NCI-H345 treated with DMSO at 0.1 percent for 48 hours (cell line): ENCODE results near the gene AGFG2.
"Not testable (repeated sequence)": the region's sequence is repeated elsewhere in the genome, so short reads cannot be mapped to it uniquely, and the experiment has no call there.

ENCODE experiments used
- DNase-seq: peaks from one replicate; lab custom pipeline; 2025; ENCODE audit not compliant: unreplicated experiment; lab: John Stamatoyannopoulos, UW

The AGFG2 gene, protein sequence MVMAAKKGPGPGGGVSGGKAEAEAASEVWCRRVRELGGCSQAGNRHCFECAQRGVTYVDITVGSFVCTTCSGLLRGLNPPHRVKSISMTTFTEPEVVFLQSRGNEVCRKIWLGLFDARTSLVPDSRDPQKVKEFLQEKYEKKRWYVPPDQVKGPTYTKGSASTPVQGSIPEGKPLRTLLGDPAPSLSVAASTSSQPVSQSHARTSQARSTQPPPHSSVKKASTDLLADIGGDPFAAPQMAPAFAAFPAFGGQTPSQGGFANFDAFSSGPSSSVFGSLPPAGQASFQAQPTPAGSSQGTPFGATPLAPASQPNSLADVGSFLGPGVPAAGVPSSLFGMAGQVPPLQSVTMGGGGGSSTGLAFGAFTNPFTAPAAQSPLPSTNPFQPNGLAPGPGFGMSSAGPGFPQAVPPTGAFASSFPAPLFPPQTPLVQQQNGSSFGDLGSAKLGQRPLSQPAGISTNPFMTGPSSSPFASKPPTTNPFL

DNA sequence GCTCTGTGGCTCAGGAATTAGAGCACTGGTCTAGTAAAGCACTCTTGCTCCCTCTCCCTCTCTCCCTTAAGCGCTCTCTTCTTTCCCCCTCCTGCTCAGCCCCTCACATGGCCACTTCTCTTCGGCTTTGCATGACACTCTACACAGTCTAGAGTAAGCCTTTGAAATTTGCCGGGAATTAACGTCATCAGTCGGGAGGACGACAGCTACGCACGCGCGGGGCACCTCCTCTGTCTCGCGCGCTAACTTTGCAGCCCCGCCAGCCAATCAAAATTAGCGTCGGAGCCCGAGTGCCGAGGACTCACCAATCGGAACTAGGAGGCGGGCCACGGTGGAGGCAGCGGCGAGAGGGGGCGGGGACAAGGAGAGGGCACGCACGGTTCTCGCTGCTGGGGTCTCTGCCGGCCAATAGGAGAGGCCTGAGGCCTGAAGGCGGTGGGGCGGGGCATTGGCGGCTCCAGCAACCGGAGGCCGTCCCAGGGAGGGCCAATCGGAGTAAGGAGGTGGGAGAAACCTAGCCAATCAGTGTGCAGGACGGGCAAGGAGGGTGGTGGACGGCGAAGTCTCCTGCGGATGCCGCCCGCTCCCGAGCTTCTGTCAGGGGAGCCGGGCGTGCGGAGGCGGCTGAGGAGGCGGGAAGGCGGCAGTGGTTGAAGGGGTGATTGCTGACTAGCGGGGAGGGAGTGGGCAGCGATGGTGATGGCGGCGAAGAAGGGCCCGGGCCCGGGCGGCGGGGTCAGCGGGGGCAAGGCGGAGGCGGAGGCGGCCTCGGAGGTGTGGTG is at the start of gene AGFG2:
Gene AGFG2 (plus strand): TSS at position 550 of the 782 bp plus-strand sequence. CDS start 144 bp downstream, at position 694.
- peak; percentile 99 for DNase-seq

- DNase-seq, result peak; percentile 90
Measured at GRCh38 chr7:100489824-100490223, 49.2 kb upstream of the AGFG2 start.

DNA sequence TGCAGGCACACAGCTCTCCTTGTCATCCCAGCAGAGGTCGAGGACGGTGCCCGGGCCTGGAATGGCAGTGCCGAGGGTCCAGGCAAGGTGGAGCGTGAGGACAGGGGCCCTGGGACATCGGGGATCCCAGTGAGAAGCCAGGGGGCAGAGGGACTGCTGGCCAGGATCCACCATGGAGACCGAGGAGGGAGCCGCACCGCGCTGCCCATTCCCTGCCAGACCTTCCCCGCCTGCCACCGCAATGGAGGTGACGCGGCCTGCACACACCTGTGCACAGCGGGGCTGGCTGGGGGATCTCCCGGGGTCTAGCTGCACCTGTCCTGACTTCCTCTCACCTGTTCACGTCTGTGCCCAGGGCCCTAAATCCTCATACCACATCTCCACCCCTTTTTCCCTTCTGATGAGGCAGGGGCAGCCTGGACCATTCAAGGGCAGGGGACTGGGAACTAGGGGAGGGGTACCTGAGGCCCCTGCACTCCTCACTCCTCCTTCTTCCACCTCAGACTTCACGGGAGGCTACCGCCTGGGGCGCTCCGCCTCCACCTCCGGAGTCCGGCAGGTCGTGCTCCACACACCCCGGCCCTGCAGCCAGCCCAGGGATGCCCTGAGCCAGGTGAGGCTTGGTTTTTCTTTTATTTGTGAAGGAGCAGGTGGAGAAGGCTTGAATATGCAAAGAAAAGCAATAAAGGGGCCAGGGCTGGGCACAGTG is 48.4 kb upstream of the AGFG2 start:
- DNase-seq, result no peak

DNA sequence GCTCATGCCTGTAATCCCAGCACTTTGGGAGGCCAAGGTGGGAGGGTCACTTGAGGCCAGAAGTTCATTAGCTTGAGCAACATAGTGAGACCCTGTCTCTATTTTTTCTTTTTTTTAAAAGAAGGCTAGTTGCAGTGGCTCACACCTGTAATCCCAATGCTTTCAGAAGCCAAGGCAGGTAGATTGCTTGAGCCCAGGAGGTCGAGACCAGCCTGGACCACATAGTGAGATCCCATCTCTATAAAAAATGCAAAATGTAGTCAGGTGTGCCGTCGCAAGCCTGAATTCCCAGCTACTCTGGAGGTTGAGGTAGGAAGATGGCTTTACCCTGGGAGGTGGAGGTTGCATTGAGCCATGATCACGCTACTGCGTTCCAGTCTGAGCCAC is 47.8 kb upstream of the AGFG2 start:
- no peak for DNase-seq

DNA sequence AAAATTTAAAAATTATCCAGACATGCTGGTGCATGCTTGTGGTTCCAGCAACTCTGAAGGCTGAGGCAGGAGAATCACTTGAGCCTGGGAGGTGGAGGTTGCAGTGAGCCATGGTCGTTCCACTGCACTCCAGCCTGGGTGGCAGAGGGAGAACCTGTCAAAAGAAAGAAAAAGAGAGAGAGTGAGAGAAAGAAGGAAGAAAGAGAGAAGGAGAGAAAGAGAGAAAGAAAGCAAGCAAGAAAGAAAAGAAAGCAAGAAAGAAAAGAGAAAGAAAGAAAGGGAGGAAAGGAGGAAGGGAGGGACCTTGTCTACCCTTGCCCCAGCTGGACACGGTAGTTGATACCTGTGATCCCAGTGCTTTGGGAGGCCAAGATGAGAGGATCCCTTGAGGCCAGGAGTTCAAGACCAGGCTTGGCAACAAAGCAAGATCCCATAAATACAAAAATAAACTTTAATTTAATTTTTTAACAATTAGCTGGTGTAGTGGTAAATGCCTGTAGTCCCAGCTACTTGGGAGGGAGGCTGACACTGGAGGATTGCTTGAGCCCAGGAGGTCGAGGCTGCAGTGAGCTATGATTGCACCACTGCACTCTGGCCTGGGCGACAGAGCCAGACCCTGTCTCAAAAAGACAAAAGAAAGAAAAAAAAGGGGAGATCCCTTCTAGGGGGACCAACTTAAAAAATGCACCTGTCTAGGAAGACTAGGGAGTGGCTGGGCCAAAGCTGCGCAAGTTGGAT is 46.1 kb upstream of the AGFG2 start:
- no peak for DNase-seq

- DNase-seq, result no peak
Measured at GRCh38 chr7:100493476-100494264, 45.3 kb upstream of the AGFG2 start.

GRCh38 chr7:100496509-100496908 is 42.5 kb upstream of the AGFG2 start:
- no peak for DNase-seq

DNA sequence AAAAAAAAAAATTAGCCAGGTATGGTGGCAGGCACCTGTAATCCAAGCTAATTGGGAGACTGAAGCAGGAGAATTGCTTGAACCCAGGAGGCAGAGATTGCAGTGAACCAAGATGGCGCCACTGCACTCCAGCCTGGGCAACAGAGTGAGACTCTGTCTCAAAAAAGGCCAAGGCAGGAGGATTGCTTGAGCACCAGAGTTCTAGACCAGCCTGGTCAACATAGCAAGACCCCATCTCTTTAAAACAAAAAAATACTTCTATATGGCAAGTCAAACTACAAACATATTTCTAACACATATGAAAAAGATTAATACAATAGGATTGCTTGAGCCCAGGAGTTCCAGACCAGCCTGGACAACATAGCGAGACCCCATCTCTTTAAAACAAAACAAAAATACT is 38.3 kb upstream of the AGFG2 start:
- not testable (repeated sequence) for DNase-seq

GRCh38 chr7:100504031-100504430 is 35.0 kb upstream of the AGFG2 start:
- not testable (repeated sequence) for DNase-seq

GRCh38 chr7:100504887-100505611 is 34.0 kb upstream of the AGFG2 start:
- DNase-seq, result no peak

DNA sequence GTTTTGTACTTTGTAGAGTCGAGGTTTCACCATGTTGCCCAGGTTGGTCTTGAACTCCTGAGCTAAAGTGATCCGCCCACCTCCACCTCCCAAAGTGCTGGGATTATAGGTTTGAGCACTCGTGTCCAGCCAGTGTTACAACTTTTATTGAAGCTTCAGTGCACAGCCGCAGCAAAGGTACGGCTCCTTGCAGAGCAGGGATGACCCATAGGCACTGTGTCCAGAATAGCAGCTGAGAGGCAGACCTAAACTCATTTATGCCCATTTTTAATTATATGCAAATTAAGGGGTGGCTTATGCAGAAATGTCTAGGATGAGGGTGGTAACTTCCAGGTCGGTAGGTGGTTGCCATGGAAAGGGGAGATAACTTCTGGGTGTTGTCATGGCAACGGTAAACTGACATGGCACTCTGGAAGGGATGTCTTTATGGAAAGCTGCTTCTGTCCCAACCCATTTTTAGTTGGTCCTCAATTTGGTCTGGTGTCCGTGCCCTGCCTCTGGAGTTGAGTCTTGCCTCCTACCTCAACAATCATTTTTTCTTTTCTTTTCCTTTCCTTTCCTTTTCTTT is 32.6 kb upstream of the AGFG2 start:
- DNase-seq, result no peak

DNA sequence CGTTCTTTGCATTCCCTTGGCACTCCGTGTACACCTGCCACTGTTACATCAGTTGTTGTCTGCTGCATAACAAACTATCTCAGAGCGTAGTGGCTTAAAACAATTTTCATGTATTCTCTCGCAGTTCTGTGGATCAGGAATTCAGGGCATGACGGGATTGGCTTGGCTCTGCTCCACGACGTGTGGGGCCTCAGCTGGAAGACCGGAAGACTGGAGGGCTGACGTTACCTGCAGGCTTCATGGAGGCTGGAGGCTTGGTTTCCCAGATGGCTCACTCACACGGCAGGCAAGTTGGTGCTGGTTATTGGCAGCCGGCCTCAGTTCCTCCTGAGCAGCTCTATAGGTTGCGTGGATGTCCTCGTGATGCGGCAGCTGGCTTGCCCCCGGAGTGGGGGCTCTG is 29.8 kb upstream of the AGFG2 start:
- DNase-seq, result no peak

GRCh38 chr7:100510437-100511239 is 28.4 kb upstream of the AGFG2 start:
- no peak for DNase-seq

DNA sequence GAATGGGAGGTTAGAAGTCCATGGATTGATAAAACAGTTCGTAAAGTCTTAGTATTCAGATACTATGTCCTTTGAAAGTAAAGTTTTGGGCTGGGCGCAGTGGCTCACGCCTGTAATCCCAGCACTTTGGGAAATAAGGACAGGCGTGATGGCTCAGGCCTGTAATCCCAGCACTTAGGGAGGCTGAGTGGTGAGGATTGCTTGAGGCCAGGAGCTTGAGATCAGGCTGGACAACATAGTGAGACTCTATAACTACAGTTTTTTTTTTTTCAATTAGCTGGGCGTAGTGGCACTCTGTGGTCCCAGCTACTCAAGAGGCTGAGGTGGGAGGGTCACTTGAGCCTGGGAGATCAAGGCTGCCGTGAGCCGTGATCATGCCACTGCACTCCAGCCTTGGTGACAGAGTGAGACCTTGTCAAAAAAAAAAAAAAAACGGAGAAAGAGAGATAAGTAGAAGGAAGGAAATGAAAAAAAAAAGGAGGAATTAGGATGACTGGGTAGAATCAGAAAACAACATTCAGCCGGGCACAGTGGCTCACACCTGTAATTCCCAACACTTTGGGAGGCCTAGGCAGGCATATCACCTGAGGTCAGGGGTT is 25.7 kb upstream of the AGFG2 start:
- no peak for DNase-seq

DNA sequence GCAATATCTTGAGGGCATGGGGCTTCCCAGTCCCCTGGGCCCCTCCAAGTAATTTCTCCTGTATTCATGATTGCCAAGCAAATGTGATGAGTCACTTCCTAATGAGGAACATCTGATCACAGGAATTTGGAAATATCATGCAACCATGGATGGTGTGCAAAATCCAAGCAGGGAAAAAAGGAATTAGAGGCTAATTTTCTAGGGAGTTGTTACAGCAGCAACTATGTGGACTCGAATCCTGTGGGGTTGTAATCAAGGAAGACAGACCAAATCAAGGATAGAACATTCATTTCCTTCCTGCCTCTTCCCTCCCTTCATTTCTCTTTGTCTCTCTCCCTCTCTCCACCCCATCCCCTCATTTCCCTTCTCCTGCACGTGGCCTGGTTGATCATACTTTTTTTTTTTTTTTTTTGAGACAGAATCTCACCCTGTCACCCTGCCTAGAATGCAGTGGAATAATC is 23.9 kb upstream of the AGFG2 start:
- DNase-seq, result no peak

DNA sequence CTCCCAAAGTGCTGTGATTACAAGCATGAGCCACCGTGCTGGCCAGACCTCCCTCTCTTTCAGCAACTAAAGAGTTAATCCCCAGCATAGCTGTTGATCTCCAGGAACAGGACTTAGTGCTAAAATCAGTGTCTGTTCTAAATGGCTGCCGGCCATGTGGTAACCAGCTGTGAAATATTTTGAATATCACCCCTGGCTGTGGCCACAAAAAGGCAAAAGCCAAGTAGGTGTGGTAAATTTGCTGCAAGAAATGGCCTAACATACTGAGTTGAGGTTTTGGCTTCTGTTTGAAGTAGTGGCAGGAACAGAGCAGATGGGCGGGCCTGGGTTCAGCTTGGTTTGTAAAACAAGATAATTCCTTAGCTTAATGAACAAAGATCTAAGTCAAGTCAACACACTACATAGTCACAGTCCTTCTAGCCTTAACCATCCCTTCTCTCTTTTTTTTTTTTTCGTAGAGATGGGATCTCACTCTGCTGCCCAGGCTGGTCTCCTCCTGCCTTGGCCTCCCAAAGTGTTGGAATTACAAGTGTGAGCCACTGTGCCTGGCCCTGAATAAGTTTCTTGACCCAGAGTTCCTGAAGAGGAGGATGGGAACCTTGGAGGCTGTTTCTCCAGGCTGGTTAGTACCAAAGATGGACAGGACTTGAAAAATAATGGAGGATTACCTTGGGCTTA is 22.7 kb upstream of the AGFG2 start:
- no peak for DNase-seq

- no peak for DNase-seq
Measured at GRCh38 chr7:100517305-100517704, 21.7 kb upstream of the AGFG2 start.
